Neutrophil (primary cell): ENCODE results near the gene ASCL2.

ENCODE experiments used
- H3K27ac ChIP-seq: fragments of 200-600 bp; sonication (generic); 2 replicates; pipeline ENCODE4 v1.5.1; 2016; ENCODE audit warnings: mild to moderate bottlenecking, moderate library complexity
- H3K27me3 ChIP-seq: fragments of 200-600 bp; sonication (generic); 2 replicates; pipeline ENCODE4 v1.6.0; 2016; ENCODE audit warnings: mild to moderate bottlenecking
- H3K36me3 ChIP-seq: fragments of 200-600 bp; sonication (generic); 2 replicates; pipeline ENCODE4 v1.5.1; 2017
- H3K4me1 ChIP-seq, 2 experiments: fragments of 200-600 bp in 1 of 2; sonication (generic) in 1 of 2; 1 replicate in 1 of 2; 2 replicates in 1 of 2; pipeline versions ENCODE4 v1.5.1 to v1.6.1; 2013 to 2016; ENCODE audit warnings: low read depth in 1 of 2, low read length in 1 of 2, mild to moderate bottlenecking in 1 of 2, moderate library complexity in 1 of 2; ENCODE audit not compliant: control insufficient read depth in 1 of 2, insufficient read depth in 1 of 2
- H3K4me3 ChIP-seq, 2 experiments: fragments of 200-600 bp in 1 of 2; sonication (generic) in 1 of 2; 1 replicate in 1 of 2; 2 replicates in 1 of 2; pipeline ENCODE4 v1.5.1; 2013 to 2016; ENCODE audit warnings: low read depth in 1 of 2, low read length in 1 of 2, mild to moderate bottlenecking in 1 of 2, moderate library complexity in 1 of 2
- H3K9me3 ChIP-seq: fragments of 200-600 bp; sonication (generic); 2 replicates; pipeline ENCODE4 v1.5.1; 2016
- CTCF ChIP-seq: fragments of 200-600 bp; sonication (generic); IDR thresholded peaks from 2 replicates; pipeline ENCODE4 v1.5.1; 2016; ENCODE audit warnings: antibody characterized with exemption

The ASCL2 gene

GRCh38 chr11:2259466-2259830 is 10.9 kb downstream of the ASCL2 start:
- H3K27me3 ChIP-seq: peaks cover 5% of the 10 kb centered on the region
- TF ChIP-seq CTCF: no peak
- no peak overlapping the region for H3K27ac ChIP-seq

DNA sequence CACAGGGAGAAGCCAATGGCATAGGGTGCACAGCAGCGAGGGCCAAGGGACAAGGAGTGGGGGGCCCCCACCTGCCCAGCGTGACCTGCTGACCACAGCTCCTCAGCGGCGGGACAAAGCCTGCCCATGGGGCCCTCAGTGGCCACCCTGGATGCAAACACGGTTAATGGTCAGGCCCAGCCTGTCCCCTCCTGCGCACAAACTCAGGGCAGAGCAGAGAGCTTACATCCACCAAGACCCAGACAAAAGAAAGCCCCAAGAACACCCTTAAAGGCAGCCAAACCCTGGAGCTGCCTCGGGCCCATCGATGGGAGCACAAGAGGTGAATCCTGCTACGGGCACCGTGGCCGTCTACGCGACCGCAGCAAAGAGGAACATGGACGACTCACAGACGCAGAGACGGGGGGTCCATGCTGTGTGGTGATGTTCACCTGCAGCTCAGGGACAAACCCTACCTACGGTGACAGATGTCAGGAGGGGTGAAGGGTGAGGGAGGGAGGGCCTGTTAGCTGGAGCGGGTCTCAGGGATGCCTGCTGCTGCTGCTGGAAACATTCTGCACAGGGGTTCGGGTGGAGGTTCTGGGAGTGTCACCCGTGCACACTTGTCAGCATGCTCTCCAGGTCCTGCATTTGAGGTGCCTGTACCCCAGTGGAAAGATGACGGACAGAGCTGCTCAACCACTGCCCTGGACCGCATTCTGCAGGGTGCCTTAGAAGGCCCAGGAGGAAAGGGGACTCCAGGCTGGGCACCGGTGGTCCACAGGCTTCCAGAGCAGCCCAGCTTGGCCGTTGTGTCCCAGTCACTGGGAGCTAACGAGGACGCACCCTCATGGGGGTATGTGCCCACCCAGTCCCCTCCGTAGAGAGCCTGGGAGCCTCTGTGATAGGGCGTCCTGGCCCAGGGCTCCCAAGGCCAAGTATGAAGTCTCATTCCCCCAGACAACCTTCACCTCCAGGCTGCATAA is 11.6 kb downstream of the ASCL2 start:
- Histone ChIP-seq H3K9me3 (no peaks in the 10 kb centered on the region), H3K4me3 (no peak overlapping the region), H3K27me3 (peaks cover 5% of the 10 kb centered on the region), H3K4me1 (no peaks in the 10 kb centered on the region), H3K36me3 (no peaks in the 10 kb centered on the region), H3K27ac (no peak overlapping the region)
- TF ChIP-seq CTCF: no peak

More at GRCh38 chr11:2259466-2259830, 10.9 kb downstream of the ASCL2 start:
- Histone ChIP-seq H3K4me3 (no peak overlapping the region), H3K36me3 (no peaks in the 10 kb centered on the region), H3K9me3 (no peaks in the 10 kb centered on the region), H3K4me1 (no peaks in the 10 kb centered on the region)

GRCh38 chr11:2256951-2257700 is 13.3 kb downstream of the ASCL2 start:
- no peak overlapping the region for H3K27ac ChIP-seq

GRCh38 chr11:2256293-2256913 is 14.0 kb downstream of the ASCL2 start:
- H3K36me3 ChIP-seq: no peaks in the 10 kb centered on the region
- H3K27ac ChIP-seq: no peak overlapping the region
- TF ChIP-seq CTCF: no peak
- H3K4me3 ChIP-seq: no peak overlapping the region
- H3K4me1 ChIP-seq: no peaks in the 10 kb centered on the region
- H3K9me3 ChIP-seq: no peaks in the 10 kb centered on the region
- peaks cover 5% of the 10 kb centered on the region for H3K27me3 ChIP-seq

More at GRCh38 chr11:2256951-2257700, 13.3 kb downstream of the ASCL2 start:
- peaks cover 5% of the 10 kb centered on the region for H3K27me3 ChIP-seq
- no peak for TF ChIP-seq CTCF
- no peaks in the 10 kb centered on the region for H3K36me3 ChIP-seq
- H3K4me1 ChIP-seq: no peaks in the 10 kb centered on the region
- H3K9me3 ChIP-seq: no peaks in the 10 kb centered on the region
- H3K4me3 ChIP-seq: no peak overlapping the region

GRCh38 chr11:2252018-2252417 is 18.4 kb downstream of the ASCL2 start:
- TF ChIP-seq CTCF: no peak
- H3K27me3 ChIP-seq: no peaks in the 10 kb centered on the region

More at GRCh38 chr11:2252018-2252417, 18.4 kb downstream of the ASCL2 start:
- Histone ChIP-seq H3K4me1 (no peaks in the 10 kb centered on the region), H3K4me3 (no peak overlapping the region), H3K36me3 (no peaks in the 10 kb centered on the region), H3K27ac (no peak overlapping the region), H3K9me3 (no peaks in the 10 kb centered on the region)
